Left ventricle myocardium inferior (tissue), 1 donor: ENCODE measurements around the gene MLF1. TPM values are rescaled to one million over a fixed set of nuclear protein-coding genes. Genes with fewer than 3 reads are reported as not detected.
"Not testable (repeated sequence)": the region's sequence is repeated elsewhere in the genome, so short reads cannot be mapped to it uniquely, and the experiment has no call there.

Experiments used
- DNase-seq: peaks from one replicate; pipeline ENCODE4 v3.0.0-alpha.2; 2020
- H3K27ac ChIP-seq: fragments of 200-600 bp; replicated peaks from 2 replicates; pipeline ENCODE4 v1.8.0; 2021
- H3K27me3 ChIP-seq: fragments of 200-600 bp; 2 replicates; pipeline ENCODE4 v1.8.0; 2021; ENCODE audit warnings: low read depth
- H3K36me3 ChIP-seq: fragments of 200-600 bp; 2 replicates; pipeline ENCODE4 v1.8.0; 2021
- H3K4me1 ChIP-seq: fragments of 200-600 bp; 2 replicates; pipeline ENCODE4 v1.8.0; 2021
- H3K4me3 ChIP-seq: fragments of 200-600 bp; 2 replicates; pipeline ENCODE4 v1.8.0; 2021; ENCODE audit warnings: mild to moderate bottlenecking, moderate library complexity
- H3K9me3 ChIP-seq: fragments of 200-600 bp; replicated peaks from 2 replicates; pipeline ENCODE4 v1.8.0; 2021
- intact Hi-C: fragments of 100-400 bp; cut with micrococcal nuclease; formaldehyde crosslinking; loops from one replicate; pipeline ENCODE4 v1.11.0; 2022
- total RNA-seq: library from RNA; stranded (reverse); fragmentation: NEBNext Ultra II Directional; extraction: Animal tissue kit (Norgen Biotek cat#: 25700); gene quantifications from one replicate; pipeline ENCODE4 v1.2.1, GENCODE V29; 2021
- TF ChIP-seq, protein P1 (sequence below): fragments of 200-600 bp; IDR thresholded peaks from 2 replicates; pipeline ENCODE4 v1.8.0; 2021; ENCODE audit warnings: antibody characterized with exemption, mild to moderate bottlenecking, borderline replicate concordance
- donor health status: DM: no; HTN: yes; CAD: no; lungs with severe emphysema.

Gene MLF1
- total RNA-seq, 1 donor from 2014 or later: 200 TPM

GRCh38 chr3:158532099-158532734, 38.8 kb upstream of the MLF1 start:
- TF ChIP-seq, protein P1, sequence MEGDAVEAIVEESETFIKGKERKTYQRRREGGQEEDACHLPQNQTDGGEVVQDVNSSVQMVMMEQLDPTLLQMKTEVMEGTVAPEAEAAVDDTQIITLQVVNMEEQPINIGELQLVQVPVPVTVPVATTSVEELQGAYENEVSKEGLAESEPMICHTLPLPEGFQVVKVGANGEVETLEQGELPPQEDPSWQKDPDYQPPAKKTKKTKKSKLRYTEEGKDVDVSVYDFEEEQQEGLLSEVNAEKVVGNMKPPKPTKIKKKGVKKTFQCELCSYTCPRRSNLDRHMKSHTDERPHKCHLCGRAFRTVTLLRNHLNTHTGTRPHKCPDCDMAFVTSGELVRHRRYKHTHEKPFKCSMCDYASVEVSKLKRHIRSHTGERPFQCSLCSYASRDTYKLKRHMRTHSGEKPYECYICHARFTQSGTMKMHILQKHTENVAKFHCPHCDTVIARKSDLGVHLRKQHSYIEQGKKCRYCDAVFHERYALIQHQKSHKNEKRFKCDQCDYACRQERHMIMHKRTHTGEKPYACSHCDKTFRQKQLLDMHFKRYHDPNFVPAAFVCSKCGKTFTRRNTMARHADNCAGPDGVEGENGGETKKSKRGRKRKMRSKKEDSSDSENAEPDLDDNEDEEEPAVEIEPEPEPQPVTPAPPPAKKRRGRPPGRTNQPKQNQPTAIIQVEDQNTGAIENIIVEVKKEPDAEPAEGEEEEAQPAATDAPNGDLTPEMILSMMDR: peak; percentile 71
- no peak for DNase-seq
- intact Hi-C loops: loop anchor here (10.0 kb wide), 1 partner anchor 917 kb away; no protein-coding TSS in a partner anchor
- Histone ChIP-seq H3K36me3 (no peaks in the 10 kb centered on the region), H3K4me3 (no peak overlapping the region), H3K27ac (no peak overlapping the region), H3K9me3 (no peaks in the 10 kb centered on the region), H3K27me3 (no peaks in the 10 kb centered on the region), H3K4me1 (no peaks in the 10 kb centered on the region)

DNA sequence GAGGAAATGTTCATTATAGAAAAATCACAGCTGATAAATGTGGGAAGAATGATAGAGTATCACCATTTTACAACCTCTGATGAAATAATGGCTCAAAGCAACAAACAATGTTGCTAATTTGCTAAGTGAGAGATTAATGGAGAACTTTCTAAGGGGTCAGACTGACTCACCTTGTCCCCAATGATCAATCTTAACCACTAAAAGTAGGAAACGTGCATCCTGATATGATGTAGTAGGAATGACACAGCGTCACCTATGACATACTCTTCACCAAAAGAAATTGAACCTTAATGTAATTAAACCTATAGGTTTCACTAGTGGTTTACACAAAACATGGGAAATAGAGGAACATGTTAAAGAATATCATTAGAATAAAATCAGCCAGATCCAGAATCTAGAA, 35.1 kb upstream of the MLF1 start:
- no peak for DNase-seq
- no peak overlapping the region for H3K4me3 ChIP-seq
- H3K4me1 ChIP-seq: no peaks in the 10 kb centered on the region
- no peaks in the 10 kb centered on the region for H3K9me3 ChIP-seq
- TF ChIP-seq, protein P1: no peak
- H3K36me3 ChIP-seq: no peaks in the 10 kb centered on the region
- intact Hi-C loops: loop anchor here (10.0 kb wide), 1 partner anchor 921 kb away; no protein-coding TSS in a partner anchor
- no peak overlapping the region for H3K27ac ChIP-seq
- H3K27me3 ChIP-seq: no peaks in the 10 kb centered on the region

GRCh38 chr3:158539414-158540014, 31.5 kb upstream of the MLF1 start:
- H3K27ac ChIP-seq: no peak overlapping the region
- intact Hi-C loops: loop anchor here (10.0 kb wide), 1 partner anchor 925 kb away; no protein-coding TSS in a partner anchor
- H3K4me3 ChIP-seq: no peak overlapping the region
- H3K9me3 ChIP-seq: no peaks in the 10 kb centered on the region
- no peaks in the 10 kb centered on the region for H3K27me3 ChIP-seq
- TF ChIP-seq, protein P1: peak; percentile 64
- no peaks in the 10 kb centered on the region for H3K4me1 ChIP-seq
- peaks cover 10% of the 10 kb centered on the region for H3K36me3 ChIP-seq
- no peak for DNase-seq

DNA sequence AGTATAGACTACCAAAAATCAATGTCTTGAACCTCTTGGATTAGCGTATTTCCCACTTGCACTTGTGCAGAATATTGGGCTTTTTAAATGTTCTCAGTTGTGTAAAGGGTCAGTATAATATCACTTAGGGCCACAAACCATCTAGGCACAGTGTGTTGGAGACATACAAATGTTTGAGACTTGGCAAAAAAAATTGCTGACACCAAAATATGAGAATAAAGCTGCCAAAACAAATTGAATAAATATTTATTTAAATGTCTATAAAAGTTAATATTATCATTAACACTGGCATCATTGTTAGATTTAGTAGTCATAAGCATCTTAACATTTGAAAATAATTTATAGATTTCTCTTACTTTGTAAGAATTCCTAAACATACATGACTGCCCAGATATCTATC, 30.9 kb upstream of the MLF1 start:
- Histone ChIP-seq H3K27me3 (no peaks in the 10 kb centered on the region), H3K4me3 (no peak overlapping the region), H3K27ac (no peak overlapping the region), H3K36me3 (peaks cover 15% of the 10 kb centered on the region), H3K4me1 (no peaks in the 10 kb centered on the region), H3K9me3 (no peaks in the 10 kb centered on the region)
- intact Hi-C loops: no loop called here
- TF ChIP-seq, protein P1: no peak
- no peak for DNase-seq

- TF ChIP-seq, protein P1: no peak
These were observed 22.3 kb upstream of the MLF1 start for GRCh38 chr3:158548691-158549090.

DNA sequence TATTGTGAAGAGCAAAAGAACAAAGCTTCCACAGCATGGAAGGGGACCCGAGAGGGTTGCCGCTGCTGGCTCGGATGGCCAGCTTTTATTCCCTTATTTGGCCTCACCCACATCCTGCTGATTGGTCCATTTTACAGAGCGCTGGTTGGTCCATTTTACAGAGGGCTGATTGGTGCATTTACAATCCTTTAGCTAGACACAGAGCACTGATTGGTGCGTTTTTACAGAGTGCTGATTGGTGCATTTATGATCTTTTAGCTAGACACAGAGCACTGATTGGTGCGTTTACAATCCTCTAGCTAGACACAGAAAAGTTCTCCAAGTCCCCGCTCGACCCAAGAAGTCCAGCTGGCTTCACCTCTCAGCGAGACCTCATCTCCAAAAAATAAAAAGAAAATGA, 21.1 kb upstream of the MLF1 start:
- H3K4me1 ChIP-seq, DNase-seq, H3K9me3 ChIP-seq, H3K4me3 ChIP-seq, intact Hi-C loops, H3K27me3 ChIP-seq, H3K27ac ChIP-seq: not testable (repeated sequence)
- peaks cover 21% of the 10 kb centered on the region for H3K36me3 ChIP-seq

More at GRCh38 chr3:158548691-158549090, 22.3 kb upstream of the MLF1 start:
- DNase-seq: no peak
- no peaks in the 10 kb centered on the region for H3K4me1 ChIP-seq
- H3K27ac ChIP-seq: no peak overlapping the region
- H3K27me3 ChIP-seq: no peaks in the 10 kb centered on the region
- peaks cover 6% of the 10 kb centered on the region for H3K9me3 ChIP-seq
- H3K36me3 ChIP-seq: peaks cover 30% of the 10 kb centered on the region
- intact Hi-C loops: no loop called here
- no peak overlapping the region for H3K4me3 ChIP-seq
